NCI-H2107 treated with DMSO at 0.1 percent for 48 hours (cell line): ENCODE measurements around the gene CNNM4.
A peak's percentile ranks its signal among the peaks of the same experiment; 100 is the strongest.

Experiments
- DNase-seq: peaks from one replicate; lab custom pipeline; 2025; ENCODE audit not compliant: unreplicated experiment; lab: John Stamatoyannopoulos, UW

The CNNM4 gene

DNA sequence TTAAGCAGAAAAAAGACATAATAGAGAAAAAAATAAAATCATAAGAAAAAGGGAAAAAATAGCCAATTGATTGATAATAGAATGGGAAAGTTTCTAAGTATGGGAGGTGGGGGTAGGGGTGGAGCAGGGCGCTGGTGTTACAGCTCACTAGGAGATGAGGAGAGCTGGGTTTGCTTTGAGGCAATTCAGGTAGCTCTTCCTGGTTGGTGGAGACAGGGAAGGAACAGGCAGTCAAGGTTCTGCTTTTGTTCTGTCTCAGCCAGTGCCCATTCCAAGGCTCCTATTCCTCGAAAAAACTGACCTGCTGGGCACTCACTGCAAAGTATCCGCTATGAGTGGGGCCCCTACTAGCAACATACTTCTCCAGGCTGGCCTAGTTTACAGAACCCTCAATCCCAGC, 1.7 kb upstream of the CNNM4 start:
- DNase-seq: no peak

- no peak for DNase-seq
Observed at GRCh38 chr2:96759548-96759947, 1.2 kb upstream of the CNNM4 start.

DNA sequence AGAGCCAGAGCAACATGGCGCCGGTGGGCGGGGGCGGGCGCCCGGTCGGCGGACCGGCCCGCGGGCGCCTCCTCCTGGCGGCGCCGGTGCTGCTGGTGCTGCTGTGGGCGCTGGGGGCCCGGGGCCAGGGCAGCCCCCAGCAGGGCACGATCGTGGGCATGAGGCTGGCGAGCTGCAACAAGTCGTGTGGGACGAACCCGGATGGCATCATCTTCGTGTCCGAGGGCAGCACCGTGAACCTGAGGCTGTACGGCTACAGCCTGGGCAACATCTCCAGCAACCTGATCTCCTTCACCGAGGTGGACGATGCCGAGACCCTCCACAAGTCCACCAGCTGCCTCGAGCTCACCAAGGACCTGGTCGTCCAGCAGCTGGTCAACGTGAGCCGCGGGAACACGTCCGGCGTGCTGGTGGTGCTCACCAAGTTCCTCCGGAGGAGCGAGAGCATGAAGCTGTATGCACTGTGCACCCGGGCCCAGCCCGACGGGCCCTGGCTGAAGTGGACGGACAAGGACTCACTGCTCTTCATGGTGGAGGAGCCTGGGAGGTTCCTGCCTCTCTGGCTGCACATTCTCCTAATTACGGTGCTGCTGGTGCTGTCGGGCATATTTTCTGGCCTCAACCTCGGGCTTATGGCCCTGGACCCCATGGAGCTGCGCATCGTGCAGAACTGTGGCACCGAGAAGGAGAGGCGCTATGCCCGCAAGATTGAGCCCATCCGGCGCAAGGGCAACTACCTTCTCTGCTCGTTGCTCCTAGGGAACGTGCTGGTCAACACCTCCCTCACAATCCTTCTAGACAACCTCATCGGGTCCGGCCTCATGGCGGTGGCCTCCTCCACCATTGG, 507 bp downstream of the CNNM4 start:
- no peak for DNase-seq

DNA sequence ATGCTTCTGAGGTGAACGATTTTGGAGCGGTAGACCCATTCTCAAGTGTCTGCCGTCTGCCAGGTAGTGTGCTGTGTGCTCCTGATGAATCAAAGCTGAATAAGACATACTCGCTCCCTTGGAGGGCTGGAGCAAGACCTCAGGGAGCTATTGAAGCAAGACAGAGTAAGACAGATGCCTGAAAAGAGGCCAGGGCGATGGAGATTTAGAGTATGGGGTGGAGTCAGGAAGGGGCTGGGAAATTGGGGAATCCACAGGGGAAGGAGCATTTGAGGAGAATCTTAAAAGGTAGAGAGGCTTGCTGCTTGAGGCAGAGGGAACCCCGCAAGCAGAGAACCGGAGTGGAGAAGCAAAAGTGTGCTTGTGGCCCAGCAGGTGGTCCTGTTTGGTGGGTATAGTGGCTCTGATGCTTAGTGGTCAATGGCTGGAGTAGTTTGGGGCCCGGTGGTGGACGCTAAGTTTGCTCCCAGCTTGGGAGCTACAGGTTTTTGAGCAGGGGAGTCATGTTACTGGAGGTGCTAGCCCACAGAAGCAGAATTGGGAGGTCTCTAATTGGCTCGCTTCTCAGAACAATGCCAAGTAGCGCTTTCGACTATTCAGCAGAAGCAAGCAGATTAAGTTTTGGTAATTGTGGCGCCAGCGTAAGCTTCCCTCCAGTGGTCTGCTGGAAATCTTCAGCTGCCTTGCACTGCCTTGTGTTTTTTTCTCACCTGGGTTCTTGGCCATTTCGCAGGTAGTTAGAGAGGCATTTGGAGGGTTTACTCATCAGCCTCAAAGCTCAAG, 2.0 kb downstream of the CNNM4 start:
- peak; percentile 58 for DNase-seq

- DNase-seq: peak; percentile 68
Observed at GRCh38 chr2:96763511-96764252, 3.0 kb downstream of the CNNM4 start.

DNA sequence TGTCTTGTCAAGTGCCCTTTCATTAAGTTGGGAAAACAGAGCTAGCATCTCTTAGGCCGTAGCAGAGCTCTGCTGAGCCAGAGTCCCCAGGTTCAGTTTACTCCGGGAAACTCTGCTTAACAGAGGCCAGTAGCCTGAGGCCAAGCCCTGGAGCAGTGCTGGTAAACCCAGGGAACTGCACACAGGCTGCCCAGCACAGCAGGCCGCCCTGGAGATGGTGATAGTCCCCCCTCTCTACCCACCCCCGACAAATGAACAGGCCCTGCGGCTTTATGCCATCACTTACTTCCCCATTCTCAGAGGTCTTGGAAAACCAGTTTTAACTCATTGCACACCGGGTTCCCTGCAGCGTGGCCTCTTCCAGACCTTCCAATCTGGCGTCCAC, 3.5 kb downstream of the CNNM4 start:
- DNase-seq: no peak

GRCh38 chr2:96767135-96767871, 6.6 kb downstream of the CNNM4 start:
- DNase-seq: no peak

- no peak for DNase-seq
Observed at GRCh38 chr2:96768083-96768561, 7.4 kb downstream of the CNNM4 start.

GRCh38 chr2:96769814-96770213, 9.1 kb downstream of the CNNM4 start:
- no peak for DNase-seq

GRCh38 chr2:96770442-96771202, 9.9 kb downstream of the CNNM4 start:
- DNase-seq: no peak

DNA sequence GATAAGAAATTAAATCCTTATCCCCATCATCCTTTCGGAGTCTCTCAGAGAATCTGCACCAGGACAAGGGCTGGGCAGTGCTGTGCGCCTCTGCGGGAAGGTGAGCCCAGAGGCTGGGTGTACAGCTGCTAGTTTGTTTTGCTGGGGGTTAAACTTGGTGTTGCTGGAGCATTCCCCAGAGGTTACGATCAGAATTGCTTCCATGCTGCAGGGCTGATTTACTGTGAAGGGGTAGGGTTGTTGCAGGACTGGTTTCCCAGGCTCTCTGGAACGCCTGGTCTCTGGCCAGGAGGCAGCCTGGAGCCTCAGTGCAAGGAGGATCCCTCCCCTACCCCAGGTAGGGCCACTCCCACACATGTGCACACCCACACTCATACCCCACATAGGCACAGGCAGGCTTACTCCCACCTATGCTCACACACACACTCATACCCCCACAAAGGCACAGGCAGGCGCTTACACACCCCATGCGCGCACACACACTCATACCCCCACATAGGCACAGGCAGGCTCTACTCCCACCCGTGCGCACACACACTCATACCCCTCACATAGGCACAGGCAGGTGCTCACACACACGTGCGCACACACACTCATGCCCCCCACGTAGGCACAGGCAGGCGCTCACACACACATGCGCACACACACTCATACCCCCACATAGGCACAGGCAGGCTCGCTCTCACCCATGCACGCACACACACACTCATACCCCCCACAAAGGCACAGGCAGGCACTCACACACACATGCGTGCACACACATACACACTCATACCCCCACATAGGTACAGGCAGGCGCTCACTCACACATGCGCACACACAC, 11.3 kb downstream of the CNNM4 start:
- DNase-seq: peak; percentile 69

- DNase-seq: no peak
Observed at GRCh38 chr2:96772903-96773671, 12.4 kb downstream of the CNNM4 start.

GRCh38 chr2:96773922-96774321, 13.2 kb downstream of the CNNM4 start:
- DNase-seq: peak; percentile 71

GRCh38 chr2:96775160-96775559, 14.5 kb downstream of the CNNM4 start:
- DNase-seq: no peak

DNA sequence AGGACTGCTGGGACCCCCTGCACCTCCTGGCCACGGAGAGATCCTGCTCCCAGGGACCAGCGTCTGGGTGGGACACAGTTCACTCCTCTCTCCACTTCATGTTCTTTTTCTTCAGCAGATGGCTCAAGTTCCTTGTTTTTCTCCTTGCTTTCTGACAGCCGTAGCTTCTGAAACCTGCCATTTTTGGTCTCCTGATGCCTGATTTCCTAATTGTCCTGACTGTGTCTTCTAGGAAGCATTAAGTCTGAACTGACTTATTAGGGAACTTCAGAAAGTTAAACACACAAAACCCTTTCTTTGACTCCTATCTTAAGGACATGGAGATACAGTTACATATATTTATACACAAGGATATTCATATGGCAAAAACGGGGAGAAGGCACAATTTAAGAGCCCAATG, 22.7 kb downstream of the CNNM4 start:
- DNase-seq: no peak

DNA sequence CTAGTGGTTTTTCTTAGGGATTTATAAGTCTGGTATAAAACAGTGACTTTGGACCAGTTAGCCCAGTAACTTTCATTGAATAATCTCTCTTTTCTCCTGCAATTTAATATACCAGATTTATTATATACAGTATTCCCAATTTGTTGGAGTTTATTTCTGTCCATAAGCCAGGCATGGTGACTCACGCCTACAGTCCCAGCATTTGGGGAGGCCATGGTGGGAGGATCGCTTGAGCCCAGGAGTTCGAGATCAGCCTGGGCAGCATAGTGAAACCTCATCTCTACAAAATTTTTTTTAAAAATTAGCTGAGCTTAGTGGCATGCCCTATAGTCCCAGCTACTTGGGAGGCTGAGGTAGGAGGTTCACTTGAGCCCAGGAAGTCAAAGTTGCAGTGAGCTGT, 26.7 kb downstream of the CNNM4 start:
- no peak for DNase-seq

GRCh38 chr2:96788442-96789244, 27.9 kb downstream of the CNNM4 start:
- DNase-seq: no peak

GRCh38 chr2:96789245-96789617, 28.5 kb downstream of the CNNM4 start:
- no peak for DNase-seq
